Karpas-422 (cell line): Measurements from ENCODE around the gene RYK. TPM values are rescaled to one million over a fixed set of nuclear protein-coding genes. Genes with fewer than 3 reads are reported as not detected.
A peak's percentile ranks its signal among the peaks of the same experiment; 100 is the strongest.

ENCODE experiments used
- DNase-seq: peaks from one replicate; pipeline ENCODE4 v3.0.0-alpha.2; 2015
- H2AFZ ChIP-seq: fragments of 200-600 bp; sonication (generic); 2 replicates; pipeline ENCODE4 v1.6.1; 2014; ENCODE audit warnings: antibody characterized with exemption, low read length, mixed read lengths
- H3K27ac ChIP-seq: fragments of 200-600 bp; sonication (generic); 2 replicates; pipeline ENCODE4 v1.5.1; 2014; ENCODE audit warnings: mild to moderate bottlenecking, low read length, moderate library complexity
- H3K27me3 ChIP-seq: fragments of 200-600 bp; sonication (generic); 2 replicates; pipeline ENCODE4 v1.6.1; 2014; ENCODE audit warnings: low read length, mixed read lengths
- H3K36me3 ChIP-seq: fragments of 200-600 bp; sonication (generic); 2 replicates; pipeline ENCODE4 v1.6.1; 2014; ENCODE audit warnings: low read length, mixed read lengths; ENCODE audit not compliant: insufficient read depth
- H3K4me1 ChIP-seq: fragments of 200-600 bp; sonication (generic); 2 replicates; pipeline ENCODE4 v1.6.1; 2014; ENCODE audit warnings: mild to moderate bottlenecking, low read length, mixed read lengths
- H3K4me2 ChIP-seq: fragments of 200-600 bp; sonication (generic); 2 replicates; pipeline ENCODE4 v1.6.1; 2014; ENCODE audit warnings: low read length, low read depth, mild to moderate bottlenecking; ENCODE audit not compliant: poor library complexity, severe bottlenecking
- H3K4me3 ChIP-seq: fragments of 200-600 bp; sonication (generic); 2 replicates; pipeline ENCODE4 v1.5.1; 2014; ENCODE audit warnings: mild to moderate bottlenecking, antibody characterized with exemption, low read length, mixed read lengths
- H3K79me2 ChIP-seq: fragments of 200-600 bp; sonication (generic); 2 replicates; pipeline ENCODE4 v1.6.1; 2014; ENCODE audit warnings: mild to moderate bottlenecking, low read length, mixed read lengths
- H3K9ac ChIP-seq: fragments of 200-600 bp; sonication (generic); 2 replicates; pipeline ENCODE4 v1.6.0; 2014; ENCODE audit warnings: low read length
- H3K9me2 ChIP-seq: fragments of 200-600 bp; sonication (generic), shearing (Covaris generic); replicated peaks from 2 replicates; pipeline ENCODE4 v1.6.0; 2014; ENCODE audit warnings: mild to moderate bottlenecking, low read length, moderate library complexity; ENCODE audit not compliant: insufficient read depth
- H3K9me3 ChIP-seq: fragments of 300-700, 200-600 bp; sonication (generic); 2 replicates; pipeline ENCODE4 v1.6.1; 2014; ENCODE audit warnings: low read length, mixed read lengths
- H4K20me1 ChIP-seq: fragments of 200-600 bp; sonication (generic); 2 replicates; pipeline ENCODE4 v1.6.1; 2014; ENCODE audit warnings: mild to moderate bottlenecking, antibody characterized with exemption, low read length, low read depth; ENCODE audit not compliant: insufficient read depth
- total RNA-seq: library from RNA; depleted of rRNA; stranded (reverse); fragments of >200 nt; shearing (Covaris generic); gene quantifications from 2 replicates; pipeline ENCODE4 v1.2.3, GENCODE V29; 2014; ENCODE audit warnings: low replicate concordance

RYK gene
- total RNA-seq, 1 experiment from 2014 or later = 14.8 TPM

DNA sequence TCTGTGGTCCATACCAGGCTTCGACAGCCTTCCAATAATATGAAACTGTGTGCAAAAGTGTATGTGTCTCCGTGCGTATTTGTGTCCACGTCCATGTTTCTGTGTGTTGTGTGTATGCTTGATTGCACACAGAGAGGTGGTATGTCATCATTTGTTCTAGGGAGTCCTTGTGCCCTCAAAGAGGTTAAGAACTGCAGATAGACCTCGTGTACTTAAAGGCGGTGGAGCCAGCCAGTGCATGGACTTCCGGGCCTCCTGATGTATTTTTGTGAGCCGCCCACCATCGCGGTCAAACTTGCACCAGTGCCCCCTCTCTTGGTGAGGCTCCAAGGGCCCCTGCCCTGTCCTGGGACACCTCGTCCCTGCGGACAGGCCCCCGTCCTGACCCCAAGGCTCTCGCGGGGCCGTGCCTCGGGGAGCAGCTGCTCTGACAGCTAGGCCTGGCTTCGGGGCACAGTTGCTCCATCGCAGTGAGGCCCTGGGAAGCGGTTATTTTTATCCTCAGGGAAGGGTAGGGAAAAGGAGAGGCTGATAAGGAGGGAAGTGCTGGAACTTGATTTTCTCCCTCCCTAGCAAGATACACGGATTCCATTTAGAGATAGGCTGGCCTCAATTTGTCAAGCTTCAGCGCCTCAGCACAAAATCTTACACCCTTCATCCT, 1.2 kb upstream of the RYK start:
- no peak for DNase-seq
- Histone ChIP-seq H2AFZ (no peak overlapping the region), H3K27ac (no peak overlapping the region), H3K9me3 (no peaks in the 10 kb centered on the region), H3K27me3 (no peaks in the 10 kb centered on the region), H3K9me2 (no peaks in the 10 kb centered on the region), H3K4me1 (peaks cover 22% of the 10 kb centered on the region), H3K4me3 (no peak overlapping the region), H3K4me2 (no peak overlapping the region), H3K79me2 (no peaks in the 10 kb centered on the region), H3K9ac (no peak overlapping the region), H3K36me3 (no peaks in the 10 kb centered on the region), H4K20me1 (peaks cover 20% of the 10 kb centered on the region)

DNA sequence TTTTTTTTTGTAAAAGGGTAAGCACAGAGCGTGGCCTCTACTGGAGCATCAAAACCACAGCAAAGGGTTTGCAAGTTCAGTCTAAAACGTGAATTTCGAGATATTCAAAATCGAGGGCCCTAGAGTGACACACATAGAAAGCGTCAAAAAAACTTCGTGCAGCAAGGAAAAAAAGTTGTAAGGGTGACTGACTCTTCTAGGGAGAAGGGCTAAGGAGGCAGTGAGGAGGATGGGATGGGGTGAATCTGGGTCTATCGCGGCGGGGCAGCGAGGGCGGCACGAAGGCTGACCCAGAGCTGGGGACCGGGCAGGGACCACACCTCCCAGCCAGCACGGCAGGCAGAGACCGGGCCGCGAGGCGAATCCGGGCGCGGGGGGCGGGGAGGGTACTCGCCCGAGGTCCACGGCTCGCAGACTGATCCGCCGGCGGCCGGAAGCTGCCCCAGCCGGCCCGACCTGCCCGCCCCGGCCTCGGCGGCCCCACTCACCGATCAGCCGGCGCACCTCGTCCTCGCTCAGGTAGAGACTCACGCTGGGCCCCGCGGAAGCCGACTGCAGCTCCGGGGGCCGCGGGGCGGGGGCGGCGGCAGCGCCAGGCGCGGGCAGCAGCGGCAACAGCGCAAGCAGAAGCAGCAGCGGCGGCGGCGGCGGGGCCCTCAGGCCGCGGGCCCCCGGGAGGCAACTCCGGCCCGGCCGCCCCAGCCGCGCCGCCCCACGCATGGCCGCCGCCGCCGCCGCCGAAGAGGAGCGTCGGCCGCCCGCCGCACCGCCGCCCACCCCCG, 533 bp downstream of the RYK start:
- Histone ChIP-seq H3K9me2 (no peaks in the 10 kb centered on the region), H3K79me2 (no peaks in the 10 kb centered on the region), H3K27ac (no peak overlapping the region), H3K4me1 (peaks cover 19% of the 10 kb centered on the region), H3K9ac (peak overlapping the region; percentile 69), H3K4me3 (peak overlapping the region; percentile 77), H2AFZ (peak overlapping the region; percentile 81), H3K9me3 (no peaks in the 10 kb centered on the region), H3K4me2 (peak overlapping the region; percentile 94), H3K36me3 (no peaks in the 10 kb centered on the region), H4K20me1 (peaks cover 31% of the 10 kb centered on the region), H3K27me3 (no peaks in the 10 kb centered on the region)
- peak; percentile 82 for DNase-seq

DNA sequence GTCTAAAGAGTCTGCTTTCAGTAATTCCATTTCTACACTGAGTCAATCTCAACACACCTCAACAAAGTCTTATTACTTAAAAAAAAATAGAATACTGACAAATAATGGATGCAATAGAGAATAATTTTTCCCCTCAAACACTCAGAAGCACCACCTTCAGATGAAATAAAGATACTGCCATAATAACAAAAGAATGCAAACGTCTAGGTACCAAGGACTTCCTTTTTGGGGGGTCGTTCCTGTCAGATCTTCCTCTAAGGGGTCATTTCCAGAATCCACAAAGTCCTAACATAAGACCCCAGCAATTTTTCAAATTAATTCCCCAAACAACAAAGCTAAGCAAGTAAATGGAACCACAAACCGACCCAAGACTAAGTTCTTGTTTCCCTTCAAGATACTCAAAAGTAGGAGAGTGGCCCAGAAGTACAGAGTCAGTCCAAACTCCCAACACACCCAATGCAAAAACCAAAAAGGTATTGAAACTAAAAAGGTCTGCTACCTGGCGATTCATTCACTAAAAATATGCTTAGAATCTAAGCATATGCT, 1.3 kb downstream of the RYK start:
- no peak overlapping the region for H3K27ac ChIP-seq
- H2AFZ ChIP-seq = no peak overlapping the region
- H3K9me2 ChIP-seq = no peaks in the 10 kb centered on the region
- peak overlapping the region; percentile 69 for H3K9ac ChIP-seq
- H3K9me3 ChIP-seq = no peaks in the 10 kb centered on the region
- H4K20me1 ChIP-seq = peaks cover 39% of the 10 kb centered on the region
- H3K4me3 ChIP-seq = peak overlapping the region; percentile 70
- H3K4me1 ChIP-seq = peaks cover 17% of the 10 kb centered on the region
- no peaks in the 10 kb centered on the region for H3K79me2 ChIP-seq
- no peak for DNase-seq
- H3K27me3 ChIP-seq = no peaks in the 10 kb centered on the region
- peak overlapping the region; percentile 94 for H3K4me2 ChIP-seq
- H3K36me3 ChIP-seq = no peaks in the 10 kb centered on the region

DNA sequence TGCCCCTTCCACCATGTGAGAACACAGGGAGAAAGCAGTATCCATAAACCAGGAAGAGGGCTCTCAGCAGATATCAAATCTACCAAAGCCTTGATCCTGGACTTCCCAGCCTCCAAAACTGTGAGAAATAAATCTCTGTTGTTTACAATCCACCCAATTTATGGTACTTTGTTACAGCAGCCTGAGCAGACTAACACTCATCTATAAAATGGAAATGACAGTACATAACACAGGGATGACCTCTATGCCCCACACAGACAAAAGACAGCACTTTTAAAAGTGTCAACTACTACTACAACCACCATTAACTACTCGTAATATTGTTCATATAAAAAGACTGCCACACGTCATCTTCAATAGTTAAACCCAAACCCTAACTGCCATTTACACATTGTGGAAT, 5.7 kb downstream of the RYK start:
- Histone ChIP-seq H4K20me1 (peaks cover 71% of the 10 kb centered on the region), H3K9me2 (no peaks in the 10 kb centered on the region), H3K79me2 (no peaks in the 10 kb centered on the region)

DNA sequence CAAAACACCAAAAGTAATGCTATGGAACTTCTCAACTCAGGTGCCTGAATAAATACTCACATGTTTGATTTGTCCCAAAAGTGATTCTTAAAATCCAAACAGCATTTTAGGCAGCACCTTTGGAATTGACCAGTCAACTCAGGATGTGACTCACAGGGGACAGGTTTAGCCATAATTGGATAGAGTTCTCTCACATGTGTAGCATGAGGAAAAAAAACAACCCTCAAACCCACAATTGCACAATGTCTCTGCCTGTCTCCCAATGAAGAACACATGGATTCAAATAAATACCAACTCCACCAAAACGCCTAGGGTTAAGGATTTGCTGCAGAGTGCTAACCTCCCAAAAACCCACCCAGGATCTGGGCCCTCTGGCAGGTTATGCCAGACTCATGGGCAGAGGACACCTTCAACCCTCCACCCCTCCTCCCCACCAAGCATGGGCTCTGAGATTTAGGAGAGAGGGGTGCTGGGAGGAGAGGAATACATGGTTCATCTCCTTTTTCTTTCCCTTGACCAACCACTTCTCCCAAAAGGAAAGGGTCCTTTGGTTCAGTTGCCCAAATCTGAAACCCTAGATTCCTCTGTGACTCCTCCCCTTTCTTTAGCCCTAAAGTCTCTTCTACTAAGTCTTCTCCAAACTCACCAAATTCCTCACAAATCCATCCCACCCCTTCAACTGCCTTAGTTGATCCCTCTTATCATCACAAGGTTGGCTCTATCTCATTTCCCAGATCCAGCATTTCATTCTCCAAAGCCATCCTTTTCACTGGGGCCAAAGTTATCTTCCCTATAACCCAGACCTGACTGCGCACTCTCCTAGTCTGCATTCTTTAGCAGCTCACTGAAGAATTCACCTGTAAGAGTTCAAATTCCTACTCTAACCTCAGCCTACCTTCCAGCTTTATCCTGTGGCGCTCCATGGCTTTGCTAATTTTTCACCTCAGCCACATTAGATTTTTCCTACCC, 7.7 kb downstream of the RYK start:
- H3K27me3 ChIP-seq = no peaks in the 10 kb centered on the region
- no peaks in the 10 kb centered on the region for H3K36me3 ChIP-seq
- H3K4me3 ChIP-seq = no peak overlapping the region
- H2AFZ ChIP-seq = no peak overlapping the region
- no peaks in the 10 kb centered on the region for H3K9me3 ChIP-seq
- no peak for DNase-seq
- no peak overlapping the region for H3K4me2 ChIP-seq
- H3K4me1 ChIP-seq = no peaks in the 10 kb centered on the region
- H3K9me2 ChIP-seq = no peaks in the 10 kb centered on the region
- peaks cover 75% of the 10 kb centered on the region for H4K20me1 ChIP-seq
- H3K79me2 ChIP-seq = no peaks in the 10 kb centered on the region
- no peak overlapping the region for H3K9ac ChIP-seq
- no peak overlapping the region for H3K27ac ChIP-seq

More for the DNA sequence above, 5.7 kb downstream of the RYK start:
- Histone ChIP-seq H3K27me3 (no peaks in the 10 kb centered on the region), H3K4me1 (peaks cover 11% of the 10 kb centered on the region), H3K4me3 (no peak overlapping the region), H3K27ac (no peak overlapping the region), H3K9me3 (no peaks in the 10 kb centered on the region), H3K9ac (no peak overlapping the region), H2AFZ (no peak overlapping the region), H3K4me2 (no peak overlapping the region), H3K36me3 (no peaks in the 10 kb centered on the region)
- DNase-seq = no peak

DNA sequence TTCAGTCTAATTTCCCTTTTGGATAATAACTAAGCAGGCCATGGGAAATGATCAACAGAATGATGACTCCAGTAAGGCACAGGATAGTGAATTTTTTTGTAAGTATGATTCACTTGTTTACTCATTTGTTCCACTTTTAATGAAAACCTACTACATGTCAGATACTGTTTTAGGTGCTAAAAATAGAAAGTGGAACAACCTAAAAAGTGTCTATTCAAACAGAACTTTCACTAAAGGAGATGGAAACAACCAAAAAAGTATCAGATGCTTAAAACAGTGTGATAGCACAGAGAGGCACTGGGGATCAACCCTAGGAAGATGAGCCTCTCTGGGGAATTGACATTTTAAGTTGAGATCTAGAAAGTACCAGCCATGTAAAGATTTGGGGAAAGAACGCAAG, 11.1 kb downstream of the RYK start:
- no peaks in the 10 kb centered on the region for H3K27me3 ChIP-seq
- H3K36me3 ChIP-seq = no peaks in the 10 kb centered on the region
- no peaks in the 10 kb centered on the region for H3K4me1 ChIP-seq
- H3K9me2 ChIP-seq = no peaks in the 10 kb centered on the region
- no peak overlapping the region for H3K4me2 ChIP-seq
- no peak for DNase-seq
- no peak overlapping the region for H2AFZ ChIP-seq
- H4K20me1 ChIP-seq = peaks cover 64% of the 10 kb centered on the region
- H3K27ac ChIP-seq = no peak overlapping the region
- no peak overlapping the region for H3K9ac ChIP-seq
- no peaks in the 10 kb centered on the region for H3K9me3 ChIP-seq
- no peak overlapping the region for H3K4me3 ChIP-seq
- no peaks in the 10 kb centered on the region for H3K79me2 ChIP-seq

DNA sequence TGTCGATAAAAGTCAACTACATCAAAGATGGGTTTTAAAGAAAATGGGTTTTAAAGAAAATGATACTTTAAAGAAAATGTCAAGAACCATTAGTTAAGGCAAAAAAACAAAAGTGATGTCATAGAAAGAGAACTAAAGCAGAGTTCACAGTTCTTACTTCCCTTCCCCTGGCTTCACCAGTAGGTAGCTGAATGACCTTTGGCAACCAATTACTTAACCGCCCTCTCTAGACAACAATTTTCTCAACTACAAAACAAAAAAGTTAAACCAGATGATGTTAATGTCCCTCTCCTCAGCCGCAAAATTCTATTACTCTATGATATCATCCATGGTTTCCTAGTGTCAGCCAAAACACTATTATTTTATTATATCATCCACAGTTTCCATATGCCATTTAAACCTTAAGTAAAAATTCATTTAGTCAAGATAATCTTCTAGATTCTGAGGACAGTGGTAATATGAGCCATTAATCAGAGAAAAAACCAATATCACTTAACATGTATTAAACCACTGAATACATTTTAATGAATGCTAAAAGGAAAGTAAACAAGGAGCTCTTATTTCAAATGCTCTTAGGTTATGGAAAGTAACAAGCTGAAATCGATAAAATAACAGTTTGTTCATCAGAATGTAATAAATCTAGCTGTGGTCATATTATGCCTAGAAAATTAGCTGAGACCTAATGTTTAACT, 13.1 kb downstream of the RYK start:
- no peak overlapping the region for H3K4me3 ChIP-seq
- H3K4me2 ChIP-seq = no peak overlapping the region
- no peaks in the 10 kb centered on the region for H3K36me3 ChIP-seq
- no peak for DNase-seq
- H4K20me1 ChIP-seq = peaks cover 55% of the 10 kb centered on the region
- no peak overlapping the region for H3K27ac ChIP-seq
- no peaks in the 10 kb centered on the region for H3K27me3 ChIP-seq
- no peaks in the 10 kb centered on the region for H3K79me2 ChIP-seq
- H3K9me3 ChIP-seq = no peaks in the 10 kb centered on the region
- H3K9me2 ChIP-seq = no peaks in the 10 kb centered on the region
- H3K9ac ChIP-seq = no peak overlapping the region
- H3K4me1 ChIP-seq = no peaks in the 10 kb centered on the region
- no peak overlapping the region for H2AFZ ChIP-seq
